HepG2 (cell line): ENCODE results near the gene FAAP20. TPM values are rescaled to one million over a fixed set of nuclear protein-coding genes. Genes with fewer than 3 reads are reported as not detected.

Experiments used
- ATAC-seq: fragments of 200-7000 bp; cut with Tn5 transposase; 3 replicates; pipeline ENCODE4 v1.9.1; 2020; ENCODE audit warnings: mild to moderate bottlenecking, moderate library complexity
- BruUV-seq: library from RNA; stranded (reverse); fragments of 400-500 nt; replicated peaks from 2 replicates; lab custom pipeline; 2021; lab: Mats Ljungman, UMichigan
- CTCF ChIA-PET: fragments of 300-600 bp; formaldehyde crosslinking; extraction: SDS; loops from one replicate; lab custom pipeline; 2021; ENCODE audit warnings: low total read pairs, inconsistent platforms, low intra/inter-chr PET ratio; lab: Yijun Ruan, JAX
- POLR2A ChIA-PET: fragments of 350-600 bp; sonication (Branson Sonifier 250); formaldehyde crosslinking; loops from one replicate; lab custom pipeline; 2020; ENCODE audit warnings: antibody characterized with exemption, inconsistent platforms; lab: Yijun Ruan, JAX
- DNase-seq: peaks from one replicate; pipeline ENCODE4 v3.0.0-alpha.2; 2015; ENCODE audit warnings: low spot score
- FAIRE-seq: peaks from 3 replicates; lab custom pipeline; 2011; peaks lifted over from hg19 to GRCh38; lab: Jason Lieb, UNC
- H2AFZ ChIP-seq: one replicate; pipeline ENCODE4 v1.6.1; 2011; ENCODE audit warnings: low read length, inconsistent platforms
- H3K27ac ChIP-seq: fragments of 300-600 bp; 3 replicates; pipeline ENCODE4 v1.8.0; 2011; ENCODE audit warnings: mixed run types, mild to moderate bottlenecking, mixed read lengths, low read length, inconsistent platforms; ENCODE audit not compliant: insufficient read depth; ENCODE audit errors: extremely low read length
- H3K27me3 ChIP-seq, 2 experiments: fragments of 200-600 bp in 1 of 2; 2 replicates in 1 of 2; 3 replicates in 1 of 2; pipeline versions ENCODE4 v1.6.0 to v1.8.0; 2011; ENCODE audit warnings: low read length in 2 of 2, mild to moderate bottlenecking in 2 of 2, moderate library complexity in 2 of 2, inconsistent platforms in 1 of 2; ENCODE audit not compliant: insufficient read depth in 2 of 2, control insufficient read depth in 1 of 2
- H3K36me3 ChIP-seq, 2 experiments: fragments of 200-600 bp in 1 of 2; replicated peaks in 1 of 2; 2 replicates in 1 of 2; 3 replicates in 1 of 2; pipeline versions ENCODE4 v1.5.1 to v1.8.0; 2011; ENCODE audit warnings: low read length in 2 of 2, inconsistent platforms in 1 of 2; ENCODE audit not compliant: insufficient read depth in 2 of 2, control insufficient read depth in 1 of 2
- H3K4me1 ChIP-seq: 2 replicates; pipeline ENCODE4 v1.5.1; 2012; ENCODE audit warnings: low read length, inconsistent platforms; ENCODE audit not compliant: insufficient read depth
- H3K4me2 ChIP-seq: 2 replicates; pipeline ENCODE4 v1.6.0; 2011; ENCODE audit warnings: low read depth, low read length, inconsistent platforms
- H3K4me3 ChIP-seq, 3 experiments: fragments of 200-600 bp in 1 of 3; sonication (generic), shearing (Covaris generic) in 1 of 3; replicated peaks in 1 of 3; 2 replicates each; pipeline ENCODE4 v1.5.1; 2011 to 2016; ENCODE audit warnings: low read length in 3 of 3, inconsistent platforms in 2 of 3, low read depth in 2 of 3, mild to moderate bottlenecking in 2 of 3, control low read depth in 1 of 3, mixed read lengths in 1 of 3; ENCODE audit not compliant: insufficient read depth in 1 of 3
- H3K79me2 ChIP-seq: one replicate; pipeline ENCODE4 v1.6.1; 2011; ENCODE audit warnings: low read length, inconsistent platforms; ENCODE audit not compliant: insufficient read depth
- H3K9ac ChIP-seq: 2 replicates; pipeline ENCODE4 v1.6.0; 2011; ENCODE audit warnings: mild to moderate bottlenecking, low read depth, low read length, inconsistent platforms; ENCODE audit not compliant: insufficient read depth
- H3K9me3 ChIP-seq: 2 replicates; pipeline ENCODE4 v1.5.1; 2012; ENCODE audit warnings: mild to moderate bottlenecking, low read length
- H4K20me1 ChIP-seq: 2 replicates; pipeline ENCODE4 v1.6.0; 2011; ENCODE audit warnings: inconsistent platforms, mild to moderate bottlenecking, low read length, moderate library complexity; ENCODE audit not compliant: insufficient read depth
- JUNB ChIP-seq: sonication (generic); formaldehyde crosslinking; IDR thresholded peaks from 2 replicates; pipeline ENCODE4 v1.8.0; 2022; ENCODE audit warnings: missing genetic modification reagents, mild to moderate bottlenecking, borderline replicate concordance
- MYC ChIP-seq: sonication (generic); formaldehyde crosslinking; IDR thresholded peaks from 2 replicates; pipeline ENCODE4 v1.9.0; 2021; ENCODE audit warnings: missing genetic modification reagents, borderline replicate concordance
- RBAK ChIP-seq: sonication (generic); formaldehyde crosslinking; IDR thresholded peaks from 2 replicates; pipeline ENCODE4 v1.5.1; 2020; ENCODE audit warnings: mild to moderate bottlenecking, missing genetic modification reagents
- SAP130 ChIP-seq: IDR thresholded peaks from 2 replicates; pipeline ENCODE4 v1.6.1; 2016; ENCODE audit warnings: low read depth
- SP1 ChIP-seq, 2 experiments: fragments of 450-650 bp in 1 of 2; sonication (generic) in 1 of 2; formaldehyde crosslinking in 1 of 2; IDR thresholded peaks; 2 replicates each; pipeline versions ENCODE4 v1.4.0 to v1.6.1; 2016 to 2020; ENCODE audit warnings: missing genetic modification reagents in 1 of 2
- ZNF646 ChIP-seq: sonication (generic); formaldehyde crosslinking; IDR thresholded peaks from 2 replicates; pipeline ENCODE4 v1.9.0; 2021; ENCODE audit warnings: mild to moderate bottlenecking, missing genetic modification reagents
- ZNF687 ChIP-seq: sonication (generic); formaldehyde crosslinking; IDR thresholded peaks from 2 replicates; pipeline ENCODE4 v1.5.1; 2020; ENCODE audit warnings: mild to moderate bottlenecking, missing genetic modification reagents, moderate library complexity
- ZNF766 ChIP-seq: sonication (generic); formaldehyde crosslinking; IDR thresholded peaks from 2 replicates; pipeline ENCODE4 v1.5.0; 2020; ENCODE audit warnings: missing genetic modification reagents, borderline replicate concordance
- WGBS: methylation state at CpG from one replicate; pipeline ENCODE4 v1.1.6; 2017; ENCODE audit warnings: low lambda C conversion rate; 5-methylcytosine and 5-hydroxymethylcytosine counted together
- in situ Hi-C: cut with HindIII; loops from 2 replicates; pipeline ENCODE4 v1.10.0; 2017; ENCODE audit warnings: low pct_unique_long_range_greater_than_20kb; ENCODE audit not compliant: extremely low pct_ligation_motif_present
- intact Hi-C: fragments of 100-400 bp; cut with micrococcal nuclease; formaldehyde crosslinking; loops from one replicate; pipeline ENCODE4 v1.10.0; 2022; ENCODE audit not compliant: unreplicated experiment
- polyA plus RNA-seq, 8 experiments: library from polyadenylated mRNA; depleted of rRNA in 3 of 8; stranded (reverse) in 7 of 8; unstranded in 1 of 8; fragments of >200 nt; fragmentation: Illumina TruSeq in 4 of 8; extraction: Trizol in 4 of 8; gene quantifications; 2 replicates each; pipeline versions ENCODE4 v1.2.1 to v1.2.3, GENCODE V29; 2011 to 2016; ENCODE audit warnings: low read depth in 4 of 8, missing spikeins in 1 of 8, mixed read lengths in 1 of 8; ENCODE audit not compliant: insufficient read depth in 1 of 8
- total RNA-seq, 5 experiments: library from RNA; depleted of rRNA; stranded (reverse); fragments of >200 nt; fragmentation: Illumina TruSeq; extraction: Trizol; gene quantifications; 2 replicates each; pipeline ENCODE4 v1.2.3, GENCODE V29; 2016; ENCODE audit warnings: low read depth in 1 of 5
- TF ChIP-seq, protein P1 (sequence below): sonication (generic); formaldehyde crosslinking; IDR thresholded peaks from 2 replicates; pipeline ENCODE4 v1.9.0; 2022; ENCODE audit warnings: missing genetic modification reagents, mild to moderate bottlenecking, borderline replicate concordance

Gene FAAP20
- total and polyA plus RNA-seq, 2 of the 13 experiments (the other 11 are each of a cell fraction or from before 2014, with no cell fraction given): 9.6 to 10.8 TPM

DNA sequence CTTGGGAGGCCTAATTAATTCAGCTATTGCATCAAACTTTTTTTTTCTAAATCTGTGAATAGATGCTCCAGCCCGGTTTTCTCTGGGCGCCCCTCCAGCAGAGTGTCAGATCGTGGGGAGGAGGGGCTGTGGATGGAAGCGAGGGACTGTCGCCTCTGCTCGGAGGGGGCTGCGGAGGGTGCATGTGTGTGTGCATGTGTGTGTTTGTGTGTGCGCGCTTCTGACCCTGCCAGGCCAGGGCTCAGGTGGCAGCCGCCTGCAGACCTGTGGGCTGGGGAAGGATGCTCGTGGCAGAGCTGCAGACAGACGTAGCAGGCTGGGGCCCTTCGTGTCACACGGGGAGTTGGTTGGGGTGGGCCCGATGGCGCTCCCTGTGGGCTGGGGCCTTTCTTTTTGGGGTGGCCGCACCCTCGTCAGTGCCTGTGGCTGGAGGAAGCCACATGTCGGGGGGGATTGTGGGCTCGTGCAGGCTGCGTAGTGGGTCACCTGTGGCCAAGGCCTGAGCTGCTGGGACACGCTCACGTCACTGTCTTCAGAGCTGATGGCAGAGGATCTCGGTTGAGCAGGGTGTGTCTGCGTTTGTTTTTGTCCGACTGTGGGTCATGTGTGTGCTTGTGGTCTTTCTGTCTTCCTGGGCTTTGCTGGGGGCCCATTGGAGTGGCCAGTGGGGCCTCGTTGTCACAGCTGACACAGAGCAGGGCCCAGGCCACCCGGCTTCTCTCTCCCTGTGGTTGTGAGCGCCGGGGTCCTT lies 36.4 kb upstream of the FAAP20 start:
- POLR2A ChIA-PET: interaction anchor here (1.0 to 9.9 kb wide), 8 partner anchors 11 to 1226 kb away, joined by 3 to 178 read pairs (median 9); partner anchors contain the start of gene FAAP20
- H3K4me1 ChIP-seq: peaks cover 44% of the 10 kb centered on the region
- H3K27ac ChIP-seq: peak overlapping the region; percentile 81
- DNase-seq: no peak
- H4K20me1 ChIP-seq: peaks cover 67% of the 10 kb centered on the region
- H3K4me3 ChIP-seq: peak overlapping the region; percentile 74 to 96 (median 95)
- no TSS peak for BruUV-seq
- peak overlapping the region; percentile 95 for H3K4me2 ChIP-seq
- peak; percentile 1 for ATAC-seq
- no peaks in the 10 kb centered on the region; a peak in 1 of 5 replicates for H3K27me3 ChIP-seq
- H3K79me2 ChIP-seq: peaks cover 67% of the 10 kb centered on the region
- in situ Hi-C loops: loop anchor here (5.0 kb wide), 1 partner anchor 34 kb away; no protein-coding TSS in a partner anchor
- 2% methylated on average over 11 of the region's 30 CpGs for WGBS
- intact Hi-C loops: loop anchor here (5.0 kb wide), 1 partner anchor 34 kb away; no protein-coding TSS in a partner anchor
- H3K36me3 ChIP-seq: 0 out of 5 replicates have a peak, but pooled peaks cover 0 to 5% of the 10 kb centered on the region in 2 experiments
- H3K9ac ChIP-seq: peak overlapping the region; percentile 85
- no peak overlapping the region for H2AFZ ChIP-seq
- CTCF ChIA-PET: no interaction called here
- no peaks in the 10 kb centered on the region for H3K9me3 ChIP-seq
- FAIRE-seq: no peak
- peak; percentile 30; the same call in 1 of the 2 replicates for TF ChIP-seq MYC (CRISPR knock-in tag)
- TF ChIP-seq SP1 (IDR thresholded peaks at IDR 0.05): no peak
- TF ChIP-seq SP1 (CRISPR knock-in tag; IDR thresholded peaks at IDR 0.05): peak; percentile 8; the same call in 1 of the 2 replicates
- TF ChIP-seq JUNB: 0 out of 2 replicates have a peak, but pooled peaks have one; percentile 25
- TF ChIP-seq RBAK (CRISPR knock-in tag): no peak
- TF ChIP-seq SAP130 (CRISPR knock-in tag): peak; percentile 8; the same call in 1 of the 2 replicates
- 0 out of 2 replicates have a peak, but pooled peaks have one; percentile 10 for TF ChIP-seq ZNF646 (CRISPR knock-in tag)
- no peak for TF ChIP-seq ZNF766 (CRISPR knock-in tag)
- TF ChIP-seq ZNF687 (CRISPR knock-in tag): peak; percentile 17; the same call in 1 of the 2 replicates
- TF ChIP-seq, protein P1, sequence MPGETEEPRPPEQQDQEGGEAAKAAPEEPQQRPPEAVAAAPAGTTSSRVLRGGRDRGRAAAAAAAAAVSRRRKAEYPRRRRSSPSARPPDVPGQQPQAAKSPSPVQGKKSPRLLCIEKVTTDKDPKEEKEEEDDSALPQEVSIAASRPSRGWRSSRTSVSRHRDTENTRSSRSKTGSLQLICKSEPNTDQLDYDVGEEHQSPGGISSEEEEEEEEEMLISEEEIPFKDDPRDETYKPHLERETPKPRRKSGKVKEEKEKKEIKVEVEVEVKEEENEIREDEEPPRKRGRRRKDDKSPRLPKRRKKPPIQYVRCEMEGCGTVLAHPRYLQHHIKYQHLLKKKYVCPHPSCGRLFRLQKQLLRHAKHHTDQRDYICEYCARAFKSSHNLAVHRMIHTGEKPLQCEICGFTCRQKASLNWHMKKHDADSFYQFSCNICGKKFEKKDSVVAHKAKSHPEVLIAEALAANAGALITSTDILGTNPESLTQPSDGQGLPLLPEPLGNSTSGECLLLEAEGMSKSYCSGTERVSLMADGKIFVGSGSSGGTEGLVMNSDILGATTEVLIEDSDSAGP (CRISPR knock-in tag): 0 out of 2 replicates have a peak, but pooled peaks have one; percentile 5
